CD4-positive, alpha-beta memory T cell (primary cell): Measurements from ENCODE around the gene RASGRP2. TPM values are rescaled to one million over a fixed set of nuclear protein-coding genes. Genes with fewer than 3 reads are reported as not detected.

Experiments
- CTCF ChIA-PET: fragments of 350-600 bp; sonication (Branson Sonifier 250); formaldehyde crosslinking; loops from one replicate; lab custom pipeline; 2021; ENCODE audit warnings: inconsistent platforms; ENCODE audit not compliant: partially characterized antibody; lab: Charles Lee
- POLR2A ChIA-PET: fragments of 350-600 bp; sonication (Branson Sonifier 250); formaldehyde crosslinking; loops from one replicate; lab custom pipeline; 2021; ENCODE audit not compliant: partially characterized antibody; lab: Charles Lee
- DNase-seq, 5 donors: peaks; one replicate each; pipeline versions ENCODE4 v3.0.0 to v3.0.0-alpha.2; 2020 to 2022; ENCODE audit warnings: mixed read lengths in 1 of 5
- H3K27ac ChIP-seq: one replicate; pipeline ENCODE4 v1.7.0; 2013; ENCODE audit warnings: low read depth, low read length
- H3K27me3 ChIP-seq: 2 replicates; pipeline ENCODE4 v1.7.0; 2013; ENCODE audit warnings: mild to moderate bottlenecking, low read length, moderate library complexity; ENCODE audit not compliant: insufficient read depth
- H3K36me3 ChIP-seq: 2 replicates; pipeline ENCODE4 v1.7.0; 2013; ENCODE audit warnings: mild to moderate bottlenecking, low read length, moderate library complexity; ENCODE audit not compliant: insufficient read depth
- H3K4me1 ChIP-seq: 2 replicates; pipeline ENCODE4 v1.7.0; 2013; ENCODE audit warnings: mild to moderate bottlenecking, low read length, moderate library complexity; ENCODE audit not compliant: insufficient read depth
- H3K4me3 ChIP-seq, 2 donors: one replicate each; pipeline ENCODE4 v1.7.0; 2013; ENCODE audit warnings: low read length in 2 of 2, mild to moderate bottlenecking in 1 of 2
- H3K9me3 ChIP-seq, 2 donors: one replicate each; pipeline ENCODE4 v1.7.0; 2013; ENCODE audit warnings: low read length in 2 of 2, control low read depth in 1 of 2; ENCODE audit not compliant: control insufficient read depth in 1 of 2
- H3K27ac Mint-ChIP-seq, 7 donors: one replicate each; pipeline ENCODE4 v1.8.0; 2020 to 2021; ENCODE audit warnings: mixed read lengths in 7 of 7, mild to moderate bottlenecking in 6 of 7, inconsistent platforms in 3 of 7, moderate library complexity in 3 of 7
- H3K27me3 Mint-ChIP-seq, 2 donors: one replicate each; pipeline ENCODE4 v1.8.0; 2020 to 2021; ENCODE audit warnings: mixed read lengths in 2 of 2
- H3K36me3 Mint-ChIP-seq, 2 donors: one replicate each; pipeline ENCODE4 v1.8.0; 2020 to 2021; ENCODE audit warnings: mixed read lengths in 2 of 2, inconsistent platforms in 1 of 2, mild to moderate bottlenecking in 1 of 2
- H3K4me1 Mint-ChIP-seq, 4 donors: one replicate each; pipeline ENCODE4 v1.8.0; 2020 to 2021; ENCODE audit warnings: mixed read lengths in 4 of 4, mild to moderate bottlenecking in 1 of 4
- H3K4me3 Mint-ChIP-seq, 8 donors: one replicate each; pipeline ENCODE4 v1.8.0; 2020 to 2021; ENCODE audit warnings: mixed read lengths in 8 of 8, mild to moderate bottlenecking in 7 of 8, moderate library complexity in 6 of 8, inconsistent platforms in 3 of 8
- H3K9me3 Mint-ChIP-seq, 8 donors: one replicate each; pipeline ENCODE4 v1.8.0; 2020 to 2021; ENCODE audit warnings: mixed read lengths in 8 of 8, mild to moderate bottlenecking in 5 of 8, inconsistent platforms in 3 of 8, moderate library complexity in 1 of 8
- intact Hi-C: fragments of 100-400 bp; cut with micrococcal nuclease; formaldehyde crosslinking; loops from one replicate; pipeline ENCODE4 v1.15.1; 2023
- polyA plus RNA-seq, 2 donors: library from polyadenylated mRNA; unstranded; fragments of 300-500 nt; fragmentation: Illumina TruSeq; gene quantifications; one replicate each; pipeline ENCODE4 v1.2.3, GENCODE V29; 2021
- total RNA-seq, 2 experiments: library from RNA; stranded (reverse); gene quantifications; one replicate each; pipeline ENCODE4 v1.2.3, GENCODE V29; 2021

Gene RASGRP2
- total and polyA plus RNA-seq, 4 experiments from 2014 or later = 177 to 463 (median 324) TPM

DNA sequence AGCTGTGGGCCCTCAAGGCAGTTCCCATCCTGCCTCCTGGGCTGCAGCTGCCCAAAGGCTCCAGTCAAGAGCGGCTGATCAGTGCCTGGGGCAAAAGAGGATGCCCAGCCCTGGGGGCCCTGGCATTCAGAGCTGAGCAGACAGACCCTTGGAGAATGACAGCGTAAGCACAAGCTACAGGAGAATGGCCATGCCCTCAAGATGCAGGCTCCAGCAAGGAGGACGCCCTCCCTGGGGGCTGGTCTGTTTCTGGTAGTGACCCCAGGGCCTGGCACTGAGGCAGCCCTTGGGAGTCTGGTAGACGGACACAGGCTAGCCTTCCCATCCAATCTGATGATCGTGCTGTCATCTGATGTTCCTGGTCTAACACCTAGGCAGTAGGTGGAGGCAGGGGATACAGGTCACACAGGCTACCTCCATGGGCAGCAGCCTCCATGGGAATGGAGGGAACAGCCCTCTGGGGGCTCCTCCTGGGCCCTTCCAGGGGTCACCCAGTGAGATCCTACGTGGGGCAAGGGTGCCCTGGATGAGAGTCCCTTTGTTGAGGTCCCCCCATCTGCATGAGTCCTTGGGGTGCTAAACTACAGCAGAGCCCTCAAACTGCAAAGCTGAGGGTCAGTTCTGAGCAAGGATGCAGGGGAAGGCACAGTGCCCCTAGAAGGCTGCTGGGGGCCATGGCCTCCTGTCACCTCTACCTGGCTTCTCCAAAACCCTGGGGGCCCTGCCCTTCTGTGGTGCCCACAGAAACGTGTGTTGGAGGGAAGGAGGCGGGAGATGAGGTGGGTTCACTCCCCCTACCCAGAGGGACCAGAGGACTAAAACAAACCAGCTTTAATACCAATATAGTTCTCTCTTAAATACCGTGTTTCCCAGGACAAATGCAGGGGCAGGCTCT lies 44.6 kb upstream of the RASGRP2 start:
- Mint-ChIP-seq H3K27me3 (no peaks in the 10 kb centered on the region), H3K9me3 (no peaks in the 10 kb centered on the region), H3K36me3 (peaks cover 4 to 42% of the 10 kb centered on the region in 2 donors), H3K4me1 (peaks cover 3 to 8% (median 5%) of the 10 kb centered on the region in 4 donors), H3K27ac (no peak overlapping the region), H3K4me3 (no peak overlapping the region)
- H3K4me3 ChIP-seq = no peak overlapping the region
- no peaks in the 10 kb centered on the region for H3K9me3 ChIP-seq
- H3K27me3 ChIP-seq = no peaks in the 10 kb centered on the region
- POLR2A ChIA-PET = interaction anchor here (1.0 to 2.3 kb wide), 12 partner anchors 10 to 46 kb away, joined by 3 to 16 read pairs (median 5); partner anchors contain the start of genes MAP4K2, MEN1, PYGM and RASGRP2
- no peak overlapping the region for H3K27ac ChIP-seq
- CTCF ChIA-PET = interaction anchor here (0.7 to 3.2 kb wide), 7 partner anchors 10 to 97 kb away, joined by 3 to 12 read pairs (median 4); partner anchors contain the start of genes MAP4K2 and SF1
- peaks cover 6% of the 10 kb centered on the region for H3K4me1 ChIP-seq
- peaks cover 19% of the 10 kb centered on the region for H3K36me3 ChIP-seq
- intact Hi-C loops = loop anchor here (5.0 kb wide), 1 partner anchor 224 kb away; the partner anchor contains the start of gene ARL2
- no peak for DNase-seq

- intact Hi-C loops = loop anchor here (1.0 to 5.0 kb wide), 3 partner anchors 8 to 225 kb away; partner anchors contain the start of gene ARL2
- H3K4me1 ChIP-seq = peaks cover 6% of the 10 kb centered on the region
- H3K9me3 ChIP-seq = no peaks in the 10 kb centered on the region
- H3K27ac ChIP-seq = no peak overlapping the region
- CTCF ChIA-PET = interaction anchor here (0.7 to 3.2 kb wide), 7 partner anchors 9 to 98 kb away, joined by 3 to 12 read pairs (median 4); partner anchors contain the start of genes MAP4K2 and SF1
- Mint-ChIP-seq H3K27me3 (no peaks in the 10 kb centered on the region), H3K4me1 (peaks cover 3 to 6% (median 4%) of the 10 kb centered on the region in 4 donors), H3K27ac (peak overlapping the region in 6 of 7 donors; percentile 48 to 90 (median 82)), H3K9me3 (no peaks in the 10 kb centered on the region), H3K36me3 (peaks cover 4 to 38% of the 10 kb centered on the region in 2 donors), H3K4me3 (no peak overlapping the region)
- POLR2A ChIA-PET = interaction anchor here (1.0 to 2.3 kb wide), 8 partner anchors 9 to 45 kb away, joined by 3 to 16 read pairs (median 5); partner anchors contain the start of genes MAP4K2, PYGM and SF1
- DNase-seq = peak; percentile 48 to 61 (median 52)
- H3K27me3 ChIP-seq = no peaks in the 10 kb centered on the region
- H3K36me3 ChIP-seq = peaks cover 19% of the 10 kb centered on the region
- H3K4me3 ChIP-seq = no peak overlapping the region
Observed at GRCh38 chr11:64787526-64788320, 43.8 kb upstream of the RASGRP2 start.

DNA sequence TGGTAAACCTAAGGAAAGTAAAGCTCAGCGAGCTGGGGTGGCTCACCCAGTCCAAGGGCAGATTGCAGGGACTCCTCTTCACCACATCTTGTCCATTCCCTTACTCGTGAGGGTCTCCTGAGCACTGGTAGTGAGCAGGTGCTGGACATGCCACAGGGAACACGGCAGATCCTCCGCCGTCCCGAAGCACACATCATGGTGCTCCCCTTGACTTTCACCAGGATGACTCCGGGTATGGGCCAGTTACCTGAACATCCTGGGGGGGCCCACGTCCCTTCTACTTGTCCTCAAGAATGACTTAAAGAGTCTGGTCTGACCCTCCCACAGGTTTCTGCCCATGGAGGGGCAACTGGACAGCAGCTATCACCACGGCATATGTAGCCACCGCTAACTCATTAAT lies 42.4 kb upstream of the RASGRP2 start:
- no peaks in the 10 kb centered on the region for H3K27me3 ChIP-seq
- H3K4me3 ChIP-seq = no peak overlapping the region
- Mint-ChIP-seq H3K4me3 (no peak overlapping the region), H3K27me3 (no peaks in the 10 kb centered on the region), H3K27ac (peak overlapping the region in 2 of 7 donors; percentile 12 to 29), H3K4me1 (peaks cover 3 to 9% (median 5%) of the 10 kb centered on the region in 4 donors), H3K36me3 (peaks cover 4 to 30% of the 10 kb centered on the region in 2 donors), H3K9me3 (no peaks in the 10 kb centered on the region)
- intact Hi-C loops = loop anchor here (5.0 kb wide), 1 partner anchor 226 kb away; the partner anchor contains the start of gene ARL2
- ChIA-PET CTCF (interaction anchor here (1.0 to 3.2 kb wide), 7 partner anchors 11 to 107 kb away, joined by 3 to 12 read pairs (median 4); partner anchors contain the start of gene MAP4K2), POLR2A (interaction anchor here (0.9 to 3.0 kb wide), 8 partner anchors 8 to 67 kb away, joined by 3 to 31 read pairs (median 4); partner anchors contain the start of genes RASGRP2 and SF1)
- no peak for DNase-seq
- H3K36me3 ChIP-seq = peaks cover 14% of the 10 kb centered on the region
- H3K4me1 ChIP-seq = peaks cover 6% of the 10 kb centered on the region
- H3K9me3 ChIP-seq = no peaks in the 10 kb centered on the region
- no peak overlapping the region for H3K27ac ChIP-seq

DNA sequence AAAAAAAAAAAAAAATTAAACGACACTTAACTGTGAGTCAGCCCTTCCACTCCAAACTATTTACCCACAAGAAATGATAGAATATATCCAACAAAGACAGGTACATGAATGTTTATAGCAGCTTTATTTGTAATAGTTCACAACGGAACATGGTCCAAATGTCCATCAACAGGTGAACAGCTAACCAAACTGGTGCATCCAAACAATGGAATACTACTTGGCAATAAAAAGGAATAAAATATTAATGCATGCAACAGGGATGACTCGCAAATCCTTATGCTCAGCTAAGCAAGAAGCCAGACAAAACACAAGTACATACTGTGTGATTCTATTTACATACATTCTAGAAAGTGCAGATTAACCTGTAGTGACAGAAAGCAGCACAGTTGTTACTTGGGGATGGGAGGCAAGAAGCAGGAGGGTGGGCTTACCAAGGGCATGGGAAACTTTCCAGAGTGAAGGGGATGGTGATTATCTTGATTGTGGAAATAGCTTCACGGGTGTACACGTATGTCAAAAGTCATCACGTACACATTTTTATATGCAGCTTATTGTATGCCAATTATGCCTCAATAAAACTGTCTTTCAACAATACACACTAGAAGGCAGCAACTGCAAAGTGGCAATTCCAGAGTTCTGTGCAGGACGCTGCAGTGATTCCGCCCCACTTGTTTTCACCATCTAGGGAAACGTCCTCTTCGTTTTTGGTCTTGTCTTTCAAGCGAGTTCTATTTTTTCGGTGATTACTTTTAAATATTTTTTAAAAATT lies 41.1 kb upstream of the RASGRP2 start:
- no peaks in the 10 kb centered on the region for H3K9me3 ChIP-seq
- H3K9me3 Mint-ChIP-seq = no peaks in the 10 kb centered on the region
- POLR2A ChIA-PET = interaction anchor here (0.6 to 3.0 kb wide), 11 partner anchors 9 to 332 kb away, joined by 3 to 31 read pairs (median 3); partner anchors contain the start of genes CDC42BPG, MAP4K2, PYGM and RASGRP2
- CTCF ChIA-PET = interaction anchor here (1.2 to 2.4 kb wide), 8 partner anchors 10 to 109 kb away, joined by 3 to 7 read pairs (median 4); partner anchors contain the start of genes MEN1 and RASGRP2
- H3K27ac ChIP-seq = no peak overlapping the region
- H3K27me3 ChIP-seq = no peaks in the 10 kb centered on the region
- no peaks in the 10 kb centered on the region for H3K27me3 Mint-ChIP-seq
- no peak overlapping the region for H3K4me3 Mint-ChIP-seq
- H3K4me1 Mint-ChIP-seq = peaks cover 11 to 22% (median 17%) of the 10 kb centered on the region in 4 donors
- peaks cover 18% of the 10 kb centered on the region for H3K4me1 ChIP-seq
- H3K4me3 ChIP-seq = no peak overlapping the region
- peaks cover 4 to 22% of the 10 kb centered on the region in 2 donors for H3K36me3 Mint-ChIP-seq
- H3K36me3 ChIP-seq = peaks cover 11% of the 10 kb centered on the region
- intact Hi-C loops = loop anchor here (5.0 kb wide), 1 partner anchor 227 kb away; the partner anchor contains the start of gene ARL2
- peak overlapping the region in 4 of 7 donors; percentile 13 to 70 (median 50) for H3K27ac Mint-ChIP-seq
- DNase-seq = no peak

DNA sequence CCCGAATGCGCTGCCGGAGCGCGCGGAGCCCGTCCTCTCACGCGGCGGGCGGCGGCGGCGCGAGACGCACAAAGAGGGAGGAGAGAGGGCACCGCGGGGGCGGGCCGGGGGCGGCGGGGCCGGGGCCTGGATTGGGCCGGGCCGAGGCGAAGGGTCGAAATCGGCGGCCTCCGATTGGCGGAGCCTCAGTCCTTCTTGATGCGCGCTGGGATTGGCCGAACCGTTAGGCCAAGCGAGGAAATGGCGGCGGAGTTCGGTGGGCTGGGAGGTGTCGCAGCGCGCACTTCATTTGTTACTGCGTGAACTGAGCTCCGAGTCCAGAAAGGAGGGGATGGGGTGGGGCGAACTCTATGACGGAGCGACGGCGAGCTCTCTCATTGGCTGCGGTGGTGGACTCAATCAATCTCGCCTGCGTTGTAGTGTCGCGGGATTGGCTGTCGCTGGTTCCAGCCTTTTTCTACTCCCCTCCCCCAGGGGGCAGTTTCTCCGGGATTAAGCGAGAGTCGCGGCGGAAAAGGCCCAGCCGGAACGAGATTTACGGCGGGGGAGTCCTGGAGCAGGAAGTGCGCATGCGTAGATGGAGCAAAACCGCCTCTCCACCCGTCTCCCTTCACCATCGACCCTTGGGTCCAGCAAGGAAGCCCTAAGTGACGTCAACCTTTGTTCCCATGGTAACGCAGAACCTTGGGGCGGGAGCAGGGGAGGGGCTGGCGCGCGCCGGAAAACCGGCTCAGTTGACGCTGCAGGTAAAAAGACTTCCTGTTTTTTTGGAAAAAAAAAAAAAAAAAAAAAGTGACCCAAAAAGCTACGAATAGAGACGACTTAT lies 34.7 kb upstream of the RASGRP2 start, which contains the start of gene SF1:
Gene SF1 (minus strand): TSS at position 70 of the 826 bp plus-strand sequence. CDS start 150 bp downstream, outside the sequence.
- Histone ChIP-seq H3K27me3 (no peaks in the 10 kb centered on the region), H3K4me1 (peaks cover 57% of the 10 kb centered on the region), H3K36me3 (peaks cover 37% of the 10 kb centered on the region), H3K9me3 (no peaks in the 10 kb centered on the region), H3K4me3 (peak within 1 kb of the TSS; percentile 94 to 98), H3K27ac (peak within 1 kb of the TSS; percentile 98)
- peaks cover 0 to 7% (median 0%) of the 10 kb centered on the region in 8 donors for H3K9me3 Mint-ChIP-seq
- DNase-seq = peak; percentile 99 to 100 (median 100)
- ChIA-PET POLR2A (interaction anchor here (0.6 to 33.1 kb wide), 51 partner anchors 8 to 1937 kb away, joined by 3 to 1500 read pairs (median 7); partner anchors contain the start of genes ATG2A, CDC42BPG, EHD1 and FAU), CTCF (interaction anchor here (0.6 to 2.3 kb wide), 15 partner anchors 9 to 507 kb away, joined by 3 to 20 read pairs (median 4); partner anchors contain the start of genes CDC42BPG, MEN1, RASGRP2 and ZNHIT2)
- peak within 1 kb of the TSS; percentile 98 to 100 (median 98) for H3K27ac Mint-ChIP-seq
- peak within 1 kb of the TSS; percentile 89 to 96 (median 94) for H3K4me3 Mint-ChIP-seq
- peaks cover 37 to 46% of the 10 kb centered on the region in 2 donors for H3K36me3 Mint-ChIP-seq
- intact Hi-C loops = loop anchor here (1.0 to 10.0 kb wide), 7 partner anchors 9 to 534 kb away; partner anchors contain the start of genes CDC42BPG, CDCA5, FKBP2 and MAP4K2
- H3K27me3 Mint-ChIP-seq = peaks cover 0 to 4% of the 10 kb centered on the region in 2 donors
- peaks cover 41 to 70% (median 55%) of the 10 kb centered on the region in 4 donors for H3K4me1 Mint-ChIP-seq
